ENCODE data around the gene WSCD2. TPM values are rescaled to one million over a fixed set of nuclear protein-coding genes. Genes with fewer than 3 reads are reported as not detected.

The WSCD2 gene
- total RNA-seq, 2 experiments from 2014 or later, result not detected

- no peaks in the 10 kb centered on the region for H3K4me1 Mint-ChIP-seq
- DNase-seq, result no peak
- peaks cover 2% of the 10 kb centered on the region for H3K27me3 Mint-ChIP-seq
- H3K4me3 Mint-ChIP-seq, result no peak overlapping the region
- CTCF ChIA-PET, result interaction anchor here (0.6 to 2.3 kb wide), 5 partner anchors 13 to 430 kb away, joined by 3 to 9 read pairs (median 4); no protein-coding TSS in a partner anchor
- POLR2A ChIA-PET, result no interaction called here
- H3K27ac Mint-ChIP-seq, result no peak overlapping the region
- no peaks in the 10 kb centered on the region for H3K9me3 Mint-ChIP-seq
- H3K36me3 Mint-ChIP-seq (ENCODE audit: low read depth), result no peaks in the 10 kb centered on the region
Observed at GRCh38 chr12:108234158-108234557, 105.1 kb downstream of the WSCD2 start.

GRCh38 chr12:108235197-108235984 lies 106.3 kb downstream of the WSCD2 start:
- Mint-ChIP-seq H3K4me3 (no peak overlapping the region), H3K9me3 (no peaks in the 10 kb centered on the region), H3K27ac (no peak overlapping the region), H3K4me1 (no peaks in the 10 kb centered on the region), H3K36me3 (ENCODE audit: low read depth) (no peaks in the 10 kb centered on the region), H3K27me3 (peaks cover 2% of the 10 kb centered on the region)
- DNase-seq, result no peak
- POLR2A ChIA-PET, result no interaction called here
- CTCF ChIA-PET, result interaction anchor here (2.3 kb wide), 1 partner anchor 277 kb away, joined by 6 read pairs; no protein-coding TSS in a partner anchor

DNA sequence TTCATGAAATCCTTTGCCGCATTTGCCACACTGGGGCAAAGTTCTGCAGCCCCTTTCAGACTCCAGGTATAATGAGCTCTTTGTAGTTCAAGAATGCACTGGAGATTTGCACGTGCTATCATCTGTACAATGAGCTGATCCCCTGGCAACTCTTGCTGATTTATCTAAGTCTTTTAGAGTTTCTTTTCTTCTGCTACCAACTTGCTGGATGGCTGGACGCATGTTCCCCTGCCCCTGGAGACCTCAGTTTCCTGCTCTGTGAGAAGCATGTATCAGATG lies 106.8 kb downstream of the WSCD2 start:
- H3K36me3 Mint-ChIP-seq (ENCODE audit: low read depth), result no peaks in the 10 kb centered on the region
- H3K4me3 Mint-ChIP-seq, result no peak overlapping the region
- no peaks in the 10 kb centered on the region for H3K9me3 Mint-ChIP-seq
- CTCF ChIA-PET, result no interaction called here
- POLR2A ChIA-PET, result no interaction called here
- no peaks in the 10 kb centered on the region for H3K4me1 Mint-ChIP-seq
- no peak for DNase-seq
- peaks cover 2% of the 10 kb centered on the region for H3K27me3 Mint-ChIP-seq
- no peak overlapping the region for H3K27ac Mint-ChIP-seq

DNA sequence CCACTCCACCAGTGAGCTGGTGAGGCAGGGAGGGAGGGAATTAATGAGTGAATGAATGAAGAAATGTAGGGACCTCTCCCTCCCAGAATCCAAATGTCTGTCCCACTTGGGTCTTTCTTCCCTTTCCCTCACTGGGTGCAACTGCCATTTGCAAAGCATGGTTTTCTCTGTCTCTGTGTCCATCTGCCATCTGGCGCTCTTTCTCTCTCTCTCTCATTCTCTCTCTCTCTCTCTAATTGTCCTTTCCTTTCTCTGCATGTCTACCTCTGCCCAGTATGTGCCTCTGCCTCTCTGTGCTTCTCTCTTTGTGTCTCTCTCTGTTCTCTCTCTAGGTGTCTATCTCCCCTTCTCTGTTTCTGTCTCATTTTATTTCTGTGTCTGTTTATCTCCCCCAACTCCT lies 107.3 kb downstream of the WSCD2 start:
- DNase-seq, result no peak

GRCh38 chr12:108237272-108237671 lies 108.2 kb downstream of the WSCD2 start:
- Mint-ChIP-seq H3K27ac (no peak overlapping the region), H3K27me3 (peaks cover 2% of the 10 kb centered on the region), H3K36me3 (ENCODE audit: low read depth) (no peaks in the 10 kb centered on the region), H3K9me3 (no peaks in the 10 kb centered on the region), H3K4me3 (no peak overlapping the region), H3K4me1 (no peaks in the 10 kb centered on the region)
- ChIA-PET POLR2A (no interaction called here), CTCF (interaction anchor here (0.9 kb wide), 1 partner anchor 24 kb away, joined by 3 read pairs; no protein-coding TSS in a partner anchor)
- DNase-seq, result no peak

More for the DNA sequence above, 107.3 kb downstream of the WSCD2 start:
- Mint-ChIP-seq H3K4me1 (no peaks in the 10 kb centered on the region), H3K27me3 (peaks cover 2% of the 10 kb centered on the region), H3K4me3 (no peak overlapping the region), H3K9me3 (no peaks in the 10 kb centered on the region), H3K36me3 (ENCODE audit: low read depth) (no peaks in the 10 kb centered on the region), H3K27ac (no peak overlapping the region)
- CTCF ChIA-PET, result no interaction called here
- POLR2A ChIA-PET, result no interaction called here

- H3K27ac Mint-ChIP-seq, result no peak overlapping the region
- H3K4me1 Mint-ChIP-seq, result no peaks in the 10 kb centered on the region
- POLR2A ChIA-PET, result no interaction called here
- no peaks in the 10 kb centered on the region for H3K36me3 Mint-ChIP-seq (ENCODE audit: low read depth)
- H3K27me3 Mint-ChIP-seq, result peaks cover 2% of the 10 kb centered on the region
- DNase-seq, result no peak
- no peaks in the 10 kb centered on the region for H3K9me3 Mint-ChIP-seq
- CTCF ChIA-PET, result no interaction called here
- H3K4me3 Mint-ChIP-seq, result no peak overlapping the region
Observed at GRCh38 chr12:108238474-108238873, 109.4 kb downstream of the WSCD2 start.

DNA sequence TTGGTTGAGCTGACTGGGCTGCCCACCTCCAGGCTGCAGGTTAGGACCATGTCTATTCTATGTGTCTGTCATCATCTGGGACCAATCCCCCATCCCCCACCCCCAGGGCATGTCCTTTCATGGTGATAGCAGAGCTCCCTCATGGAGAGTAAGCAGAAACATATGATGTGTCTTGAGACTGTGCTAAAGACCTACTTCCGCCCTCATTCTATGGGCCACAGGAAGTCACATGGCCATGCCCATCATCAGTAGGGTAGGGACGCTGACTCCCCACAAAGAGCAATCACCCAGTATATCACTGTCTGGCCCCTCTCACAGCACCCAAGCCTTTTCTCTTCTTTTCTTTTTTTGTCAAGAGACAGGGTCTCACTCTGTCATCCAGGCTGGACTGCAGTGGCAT lies 110.3 kb downstream of the WSCD2 start:
- ChIA-PET POLR2A (no interaction called here), CTCF (no interaction called here)
- Mint-ChIP-seq H3K27ac (no peak overlapping the region), H3K4me3 (no peak overlapping the region), H3K27me3 (peaks cover 2% of the 10 kb centered on the region), H3K36me3 (ENCODE audit: low read depth) (no peaks in the 10 kb centered on the region), H3K4me1 (no peaks in the 10 kb centered on the region), H3K9me3 (no peaks in the 10 kb centered on the region)
- DNase-seq, result no peak

DNA sequence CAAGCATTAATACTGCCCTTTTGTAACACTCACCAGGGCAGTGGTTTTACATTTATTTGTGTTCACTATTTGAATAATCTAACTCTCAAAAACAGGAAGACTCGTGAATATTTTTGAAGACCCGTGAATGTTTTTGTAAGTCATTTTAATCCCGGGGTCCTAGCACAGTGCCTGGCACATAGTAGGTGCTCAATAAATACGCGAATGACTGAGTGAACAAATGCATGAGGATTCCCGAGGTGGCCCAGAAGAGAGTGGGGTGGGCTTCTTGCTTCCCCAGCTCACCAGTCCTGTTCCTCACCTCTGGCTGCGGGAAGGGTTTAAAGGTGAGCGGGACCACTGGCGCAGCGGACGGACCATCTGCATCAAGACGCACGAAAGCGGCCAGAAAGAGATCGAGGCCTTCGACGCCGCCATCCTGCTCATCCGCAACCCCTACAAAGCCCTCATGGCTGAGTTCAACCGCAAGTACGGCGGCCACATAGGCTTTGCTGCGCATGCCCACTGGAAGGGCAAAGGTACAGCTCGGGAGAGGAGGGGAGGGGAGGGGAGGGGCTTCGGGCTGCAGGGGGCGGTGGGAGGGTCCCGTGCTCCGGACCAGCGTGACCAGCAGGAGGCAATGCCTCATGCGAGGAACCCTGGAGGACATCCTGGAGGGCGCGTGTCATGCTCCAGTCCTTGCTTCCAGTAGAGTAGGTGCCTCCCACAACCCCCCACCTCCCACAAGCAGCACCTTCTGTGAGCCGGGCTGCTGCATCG lies 111.1 kb downstream of the WSCD2 start:
- H3K4me1 Mint-ChIP-seq, result no peaks in the 10 kb centered on the region
- CTCF ChIA-PET, result no interaction called here
- H3K36me3 Mint-ChIP-seq (ENCODE audit: low read depth), result no peaks in the 10 kb centered on the region
- peaks cover 2% of the 10 kb centered on the region for H3K27me3 Mint-ChIP-seq
- no peak overlapping the region for H3K4me3 Mint-ChIP-seq
- H3K9me3 Mint-ChIP-seq, result no peaks in the 10 kb centered on the region
- no peak for DNase-seq
- no peak overlapping the region for H3K27ac Mint-ChIP-seq
- POLR2A ChIA-PET, result no interaction called here

GRCh38 chr12:108240928-108241327 lies 111.8 kb downstream of the WSCD2 start:
- CTCF ChIA-PET, result no interaction called here
- Mint-ChIP-seq H3K4me1 (no peaks in the 10 kb centered on the region), H3K4me3 (no peak overlapping the region), H3K9me3 (no peaks in the 10 kb centered on the region), H3K27me3 (peaks cover 2% of the 10 kb centered on the region), H3K36me3 (ENCODE audit: low read depth) (no peaks in the 10 kb centered on the region), H3K27ac (no peak overlapping the region)
- no peak for DNase-seq
- POLR2A ChIA-PET, result no interaction called here

DNA sequence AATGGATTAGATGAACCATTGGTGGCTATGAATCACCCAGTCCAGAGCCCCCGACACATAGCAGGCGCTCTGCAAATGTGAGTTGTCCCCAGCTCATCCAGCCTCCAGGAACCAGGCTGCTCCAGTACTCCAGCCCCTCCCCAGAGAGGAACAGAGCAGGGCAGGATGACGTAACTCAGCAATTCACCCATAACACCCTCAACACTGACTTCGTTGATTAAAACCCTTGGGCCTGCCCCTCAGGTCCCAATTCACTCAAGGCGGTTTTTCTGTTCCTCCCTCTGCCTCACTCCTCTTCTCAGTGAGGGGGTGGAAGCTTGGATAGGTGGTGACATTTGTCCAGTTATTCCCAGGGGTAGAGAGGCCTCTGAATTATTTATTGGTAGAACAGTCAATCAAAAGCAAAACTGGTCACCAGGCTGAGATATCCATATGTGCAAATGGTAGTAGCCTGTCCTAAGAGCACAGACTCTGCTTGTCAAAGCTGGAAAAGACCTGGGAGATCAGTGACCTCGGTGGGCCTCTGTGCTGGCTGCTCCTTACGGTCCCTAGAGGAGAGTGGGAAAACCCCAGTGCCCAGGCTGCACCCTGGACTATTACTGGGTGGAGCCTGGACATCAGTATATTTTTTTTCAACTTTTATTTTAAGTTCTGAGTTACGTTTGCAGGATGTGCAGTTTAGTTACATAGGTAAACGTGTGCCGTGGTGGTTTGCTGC lies 113.1 kb downstream of the WSCD2 start:
- Mint-ChIP-seq H3K27ac (no peak overlapping the region), H3K27me3 (no peaks in the 10 kb centered on the region), H3K4me3 (no peak overlapping the region), H3K36me3 (ENCODE audit: low read depth) (no peaks in the 10 kb centered on the region), H3K4me1 (no peaks in the 10 kb centered on the region), H3K9me3 (no peaks in the 10 kb centered on the region)
- DNase-seq, result no peak
- POLR2A ChIA-PET, result no interaction called here
- CTCF ChIA-PET, result no interaction called here

GRCh38 chr12:108247130-108247529 lies 118.0 kb downstream of the WSCD2 start:
- H3K27ac Mint-ChIP-seq, result no peak overlapping the region
- no peaks in the 10 kb centered on the region for H3K9me3 Mint-ChIP-seq
- ChIA-PET POLR2A (no interaction called here), CTCF (interaction anchor here (0.7 to 1.1 kb wide), 2 partner anchors 13 to 210 kb away, joined by 3 read pairs; no protein-coding TSS in a partner anchor)
- DNase-seq, result no peak
- no peak overlapping the region for H3K4me3 Mint-ChIP-seq
- H3K27me3 Mint-ChIP-seq, result no peaks in the 10 kb centered on the region
- no peaks in the 10 kb centered on the region for H3K4me1 Mint-ChIP-seq
- no peaks in the 10 kb centered on the region for H3K36me3 Mint-ChIP-seq (ENCODE audit: low read depth)

- H3K36me3 Mint-ChIP-seq (ENCODE audit: low read depth), result no peaks in the 10 kb centered on the region
- ChIA-PET POLR2A (no interaction called here), CTCF (interaction anchor here (1.1 kb wide), 1 partner anchor 209 kb away, joined by 3 read pairs; no protein-coding TSS in a partner anchor)
- H3K27me3 Mint-ChIP-seq, result no peaks in the 10 kb centered on the region
- H3K9me3 Mint-ChIP-seq, result no peaks in the 10 kb centered on the region
- H3K27ac Mint-ChIP-seq, result no peak overlapping the region
- no peak for DNase-seq
- no peak overlapping the region for H3K4me3 Mint-ChIP-seq
- H3K4me1 Mint-ChIP-seq, result no peaks in the 10 kb centered on the region
Observed at GRCh38 chr12:108248011-108248410, 118.9 kb downstream of the WSCD2 start.

- POLR2A ChIA-PET, result no interaction called here
- no peak overlapping the region for H3K27ac Mint-ChIP-seq
- no peak overlapping the region for H3K4me3 Mint-ChIP-seq
- no peak for DNase-seq
- CTCF ChIA-PET, result no interaction called here
- no peaks in the 10 kb centered on the region for H3K9me3 Mint-ChIP-seq
- H3K36me3 Mint-ChIP-seq (ENCODE audit: low read depth), result no peaks in the 10 kb centered on the region
- H3K27me3 Mint-ChIP-seq, result peaks cover 5% of the 10 kb centered on the region
- H3K4me1 Mint-ChIP-seq, result no peaks in the 10 kb centered on the region
Observed at GRCh38 chr12:108252523-108252922, 123.4 kb downstream of the WSCD2 start.
